ENCODE results near the gene HSPBP1. TPM values are rescaled to one million over a fixed set of nuclear protein-coding genes. Genes with fewer than 3 reads are reported as not detected.
A peak's percentile ranks its signal among the peaks of the same experiment; 100 is the strongest.
"Not testable (repeated sequence)": the region's sequence is repeated elsewhere in the genome, so short reads cannot be mapped to it uniquely, and the experiment has no call there.

Gene HSPBP1
- total RNA-seq (2013), result 8.8 TPM
- polyA plus RNA-seq (10 to 100 TPM; 12.3 to 17.0 (median 15.3) TPM), polyA minus RNA-seq (9.6 and 14.1 TPM in 2 replicates), total RNA-seq (1.4 to 6.0 (median 3.8) reads per million in 11 experiments)

- intact Hi-C loops (cut with micrococcal nuclease), result loop anchor here in 1 of 2 donors (2.0 kb wide), 1 partner anchor 21 kb away; the partner anchor contains the start of gene PPP6R1
- Histone ChIP-seq H4K20me1 (ENCODE audit: insufficient read depth, low read length) (no peaks in the 10 kb centered on the region), H3K4me1 (ENCODE audit: control insufficient read depth in 1 of 2, insufficient read depth in 2 of 2, low read length in 2 of 2) (peaks cover 30 to 39% of the 10 kb centered on the region in 2 donors)
These were observed at the start of gene HSPBP1 for GRCh38 chr19:55279770-55280643. TSS of gene HSPBP1 (minus strand) at chr19:55280110. CDS start at chr19:55279608, 502 bp downstream.

GRCh38 chr19:55328774-55329318 is 48.9 kb upstream of the HSPBP1 start:
- H3K27ac Mint-ChIP-seq, result peak overlapping the region in 3 of 7 donors; percentile 21 to 72 (median 70)

More at GRCh38 chr19:55279770-55280643, at the start of gene HSPBP1:
- peaks cover 12 to 18% (median 18%) of the 10 kb centered on the region in 3 donors for H3K27me3 Mint-ChIP-seq (ENCODE audit: low read depth in 3 of 3)
- H3K36me3 Mint-ChIP-seq, result peaks cover 12 to 13% of the 10 kb centered on the region in 2 donors
- Histone ChIP-seq H2AFZ (ENCODE audit: insufficient read depth, low read depth, low read length, poor library complexity, severe bottlenecking) (peak within 1 kb of the TSS; percentile 85), H3K27me3 (ENCODE audit: control insufficient read depth in 2 of 2, insufficient read depth in 2 of 2, low read length in 2 of 2) (peaks cover 0 to 8% of the 10 kb centered on the region in 2 donors), H3K9me3 (replicated peaks in 1 of 2; ENCODE audit: control insufficient read depth in 1 of 2, insufficient read depth in 1 of 2, low read length in 2 of 2) (no peaks in the 10 kb centered on the region), H3K4me2 (replicated peaks; ENCODE audit: extremely low read depth, low read length, poor library complexity, severe bottlenecking) (peak within 1 kb of the TSS; percentile 88), H3K79me2 (ENCODE audit: insufficient read depth, low read length) (peaks cover 4% of the 10 kb centered on the region), H3K36me3 (replicated peaks in 1 of 2; ENCODE audit: control insufficient read depth in 1 of 2, insufficient read depth in 2 of 2, low read length in 2 of 2) (peaks cover 0 to 2% of the 10 kb centered on the region in 2 donors), H3K4me3 (replicated peaks in 1 of 3; ENCODE audit: low read depth in 2 of 3, low read length in 3 of 3) (peak within 1 kb of the TSS; percentile 53 to 98 (median 78)), H3K9ac (ENCODE audit: insufficient read depth, low read length, poor library complexity, severe bottlenecking) (peak within 1 kb of the TSS; percentile 68), H3K27ac (ENCODE audit: low read depth in 1 of 2, low read length in 2 of 2) (peak within 1 kb of the TSS; percentile 70 to 81)
- under 1% methylated on average over 43 of the region's 52 CpGs for WGBS (ENCODE audit: insufficient coverage)
- TF ChIP-seq CTCF (IDR thresholded peaks at IDR 0.05), result no peak
- peak within 1 kb of the TSS; percentile 92 to 99 (median 96) for H3K27ac Mint-ChIP-seq
- peaks cover 0 to 5% (median 0%) of the 10 kb centered on the region in 7 donors for H3K9me3 Mint-ChIP-seq
- H3K4me3 Mint-ChIP-seq, result peak within 1 kb of the TSS; percentile 98 to 99
- peak; percentile 82 to 84 (median 83) for DNase-seq
- H3K4me1 Mint-ChIP-seq, result peaks cover 37% of the 10 kb centered on the region

More at GRCh38 chr19:55328774-55329318, 48.9 kb upstream of the HSPBP1 start:
- Histone ChIP-seq H3K79me2 (ENCODE audit: insufficient read depth, low read length) (peaks cover 12% of the 10 kb centered on the region), H3K4me1 (ENCODE audit: control insufficient read depth in 1 of 2, insufficient read depth in 2 of 2, low read length in 2 of 2) (peaks cover 66 to 80% of the 10 kb centered on the region in 2 donors)
- DNase-seq, result peak in 1 of 3 donors; percentile 52
- H4K20me1 ChIP-seq (ENCODE audit: insufficient read depth, low read length); H3K9ac ChIP-seq (ENCODE audit: insufficient read depth, low read length, poor library complexity, severe bottlenecking); H3K9me3 ChIP-seq (replicated peaks in 1 of 2; ENCODE audit: control insufficient read depth in 1 of 2, insufficient read depth in 1 of 2, low read length in 2 of 2); H3K4me3 ChIP-seq (replicated peaks in 1 of 3; ENCODE audit: low read depth in 2 of 3, low read length in 3 of 3); H3K27me3 Mint-ChIP-seq (ENCODE audit: low read depth in 3 of 3); H3K4me3 Mint-ChIP-seq; H3K27me3 ChIP-seq (ENCODE audit: control insufficient read depth in 2 of 2, insufficient read depth in 2 of 2, low read length in 2 of 2); H3K4me2 ChIP-seq (replicated peaks; ENCODE audit: extremely low read depth, low read length, poor library complexity, severe bottlenecking); intact Hi-C loops (cut with micrococcal nuclease); H3K27ac ChIP-seq (ENCODE audit: low read depth in 1 of 2, low read length in 2 of 2); H3K36me3 Mint-ChIP-seq; H3K36me3 ChIP-seq (replicated peaks in 1 of 2; ENCODE audit: control insufficient read depth in 1 of 2, insufficient read depth in 2 of 2, low read length in 2 of 2); H2AFZ ChIP-seq (ENCODE audit: insufficient read depth, low read depth, low read length, poor library complexity, severe bottlenecking); H3K9me3 Mint-ChIP-seq: not testable (repeated sequence)
- H3K4me1 Mint-ChIP-seq, result peaks cover 66% of the 10 kb centered on the region
- 80% methylated on average over 1 of the region's 4 CpGs for WGBS (ENCODE audit: insufficient coverage)
